ENCODE data around the gene STRAP.

- TF ChIP-seq CTCF (conservative IDR thresholded peaks at IDR 0.05) (no peak), EZH2 (IDR thresholded peaks at IDR 0.05; ENCODE audit: low read depth) (no peak)
These were observed 50.8 kb downstream of the STRAP start for GRCh38 chr12:15932971-15933370.
